ENCODE measurements around the gene ANKRD10.
"Not testable (repeated sequence)": the region's sequence is repeated elsewhere in the genome, so short reads cannot be mapped to it uniquely, and the experiment has no call there.

Gene ANKRD10

GRCh38 chr13:110957181-110957884 is 42.5 kb upstream of the ANKRD10 start:
- no peak for DNase-seq (ENCODE audit: low read depth, low spot score)
- TF ChIP-seq ZNF274 (IDR thresholded peaks at IDR 0.05; ENCODE audit: low read depth, low read length) = no peak
- TF ChIP-seq YY1 (IDR thresholded peaks at IDR 0.05; ENCODE audit: insufficient read depth, insufficient read length) = no peak
- no peak for TF ChIP-seq SUZ12 (IDR thresholded peaks at IDR 0.05; ENCODE audit: extremely low read depth, insufficient read depth, insufficient read length)
- Histone ChIP-seq H3K4me3 (ENCODE audit: insufficient read length, low read depth) (no peak overlapping the region), H3K9ac (ENCODE audit: insufficient read length, low read depth) (no peak overlapping the region), H3K9me3 (ENCODE audit: insufficient read depth, low read length) (peaks cover 24% of the 10 kb centered on the region), H3K4me1 (ENCODE audit: insufficient read depth, insufficient read length) (peaks cover 5% of the 10 kb centered on the region), H3K27me3 (ENCODE audit: insufficient read depth, insufficient read length) (no peaks in the 10 kb centered on the region), H3K36me3 (ENCODE audit: insufficient read depth, insufficient read length, low read length) (no peaks in the 10 kb centered on the region)

- H3K4me3 ChIP-seq (ENCODE audit: insufficient read length, low read depth); H3K27me3 ChIP-seq (ENCODE audit: insufficient read depth, insufficient read length); H3K4me1 ChIP-seq (ENCODE audit: insufficient read depth, insufficient read length); H3K36me3 ChIP-seq (ENCODE audit: insufficient read depth, insufficient read length, low read length); H3K9ac ChIP-seq (ENCODE audit: insufficient read length, low read depth); DNase-seq (ENCODE audit: low read depth, low spot score): not testable (repeated sequence)
- peaks cover 12% of the 10 kb centered on the region for H3K9me3 ChIP-seq (ENCODE audit: insufficient read depth, low read length)
These were observed 41.3 kb upstream of the ANKRD10 start for GRCh38 chr13:110956216-110956615.

- H3K9me3 ChIP-seq (ENCODE audit: insufficient read depth, low read length) = peaks cover 10% of the 10 kb centered on the region; the same call in 1 of the 2 replicates
- not testable (repeated sequence) for H3K9ac ChIP-seq (ENCODE audit: insufficient read length, low read depth); DNase-seq (ENCODE audit: low read depth, low spot score); H3K4me3 ChIP-seq (ENCODE audit: insufficient read length, low read depth); H3K36me3 ChIP-seq (ENCODE audit: insufficient read depth, insufficient read length, low read length); H3K27me3 ChIP-seq (ENCODE audit: insufficient read depth, insufficient read length); H3K4me1 ChIP-seq (ENCODE audit: insufficient read depth, insufficient read length)
These were observed 40.7 kb upstream of the ANKRD10 start for GRCh38 chr13:110955608-110956007.

- not testable (repeated sequence) for DNase-seq (ENCODE audit: low read depth, low spot score)
These were observed 40.2 kb upstream of the ANKRD10 start for GRCh38 chr13:110955072-110955503.

GRCh38 chr13:110954533-110954920 is 39.7 kb upstream of the ANKRD10 start:
- H3K27me3 ChIP-seq (ENCODE audit: insufficient read depth, insufficient read length); H3K9ac ChIP-seq (ENCODE audit: insufficient read length, low read depth); H3K4me3 ChIP-seq (ENCODE audit: insufficient read length, low read depth); H3K4me1 ChIP-seq (ENCODE audit: insufficient read depth, insufficient read length); H3K36me3 ChIP-seq (ENCODE audit: insufficient read depth, insufficient read length, low read length); DNase-seq (ENCODE audit: low read depth, low spot score): not testable (repeated sequence)
- peaks cover 10% of the 10 kb centered on the region; the same call in 1 of the 2 replicates for H3K9me3 ChIP-seq (ENCODE audit: insufficient read depth, low read length)

More at GRCh38 chr13:110955072-110955503, 40.2 kb upstream of the ANKRD10 start:
- H3K9me3 ChIP-seq (ENCODE audit: insufficient read depth, low read length) = peaks cover 10% of the 10 kb centered on the region; the same call in 1 of the 2 replicates
- H3K27me3 ChIP-seq (ENCODE audit: insufficient read depth, insufficient read length); H3K36me3 ChIP-seq (ENCODE audit: insufficient read depth, insufficient read length, low read length); H3K9ac ChIP-seq (ENCODE audit: insufficient read length, low read depth); H3K4me3 ChIP-seq (ENCODE audit: insufficient read length, low read depth); H3K4me1 ChIP-seq (ENCODE audit: insufficient read depth, insufficient read length): not testable (repeated sequence)

GRCh38 chr13:110953833-110954532 is 39.1 kb upstream of the ANKRD10 start:
- Histone ChIP-seq H3K4me1 (ENCODE audit: insufficient read depth, insufficient read length) (peaks cover 5% of the 10 kb centered on the region), H3K9me3 (ENCODE audit: insufficient read depth, low read length) (peaks cover 10% of the 10 kb centered on the region; the same call in 1 of the 2 replicates), H3K27me3 (ENCODE audit: insufficient read depth, insufficient read length) (no peaks in the 10 kb centered on the region)

GRCh38 chr13:110953416-110953815 is 38.5 kb upstream of the ANKRD10 start:
- DNase-seq (ENCODE audit: low read depth, low spot score) = no peak
- Histone ChIP-seq H3K36me3 (ENCODE audit: insufficient read depth, insufficient read length, low read length) (no peaks in the 10 kb centered on the region), H3K9me3 (ENCODE audit: insufficient read depth, low read length) (peaks cover 10% of the 10 kb centered on the region; the same call in 1 of the 2 replicates), H3K4me3 (ENCODE audit: insufficient read length, low read depth) (no peak overlapping the region), H3K27me3 (ENCODE audit: insufficient read depth, insufficient read length) (no peaks in the 10 kb centered on the region), H3K4me1 (ENCODE audit: insufficient read depth, insufficient read length) (peaks cover 5% of the 10 kb centered on the region), H3K9ac (ENCODE audit: insufficient read length, low read depth) (no peak overlapping the region)
- TF ChIP-seq YY1 (IDR thresholded peaks at IDR 0.05; ENCODE audit: insufficient read depth, insufficient read length) (no peak), ZNF274 (IDR thresholded peaks at IDR 0.05; ENCODE audit: low read depth, low read length) (no peak), SUZ12 (IDR thresholded peaks at IDR 0.05; ENCODE audit: extremely low read depth, insufficient read depth, insufficient read length) (no peak)

More at GRCh38 chr13:110953833-110954532, 39.1 kb upstream of the ANKRD10 start:
- no peak overlapping the region for H3K4me3 ChIP-seq (ENCODE audit: insufficient read length, low read depth)
- TF ChIP-seq YY1 (IDR thresholded peaks at IDR 0.05; ENCODE audit: insufficient read depth, insufficient read length) (no peak), SUZ12 (IDR thresholded peaks at IDR 0.05; ENCODE audit: extremely low read depth, insufficient read depth, insufficient read length) (no peak), ZNF274 (IDR thresholded peaks at IDR 0.05; ENCODE audit: low read depth, low read length) (no peak)
- no peak overlapping the region for H3K9ac ChIP-seq (ENCODE audit: insufficient read length, low read depth)
- no peak for DNase-seq (ENCODE audit: low read depth, low spot score)
- H3K36me3 ChIP-seq (ENCODE audit: insufficient read depth, insufficient read length, low read length) = no peaks in the 10 kb centered on the region

GRCh38 chr13:110952135-110952534 is 37.3 kb upstream of the ANKRD10 start:
- not testable (repeated sequence) for H3K9ac ChIP-seq (ENCODE audit: insufficient read length, low read depth); DNase-seq (ENCODE audit: low read depth, low spot score); H3K4me3 ChIP-seq (ENCODE audit: insufficient read length, low read depth)

More at GRCh38 chr13:110952135-110952534, 37.3 kb upstream of the ANKRD10 start:
- H3K4me1 ChIP-seq (ENCODE audit: insufficient read depth, insufficient read length); H3K27me3 ChIP-seq (ENCODE audit: insufficient read depth, insufficient read length); H3K36me3 ChIP-seq (ENCODE audit: insufficient read depth, insufficient read length, low read length); H3K9me3 ChIP-seq (ENCODE audit: insufficient read depth, low read length): not testable (repeated sequence)

Data from NT2/D1 (cell line).